M059J (cell line): ENCODE results near the gene B4GALNT3. TPM values are rescaled to one million over a fixed set of nuclear protein-coding genes. Genes with fewer than 3 reads are reported as not detected.
A peak's percentile ranks its signal among the peaks of the same experiment; 100 is the strongest.
"Not testable (repeated sequence)": the region's sequence is repeated elsewhere in the genome, so short reads cannot be mapped to it uniquely, and the experiment has no call there.

Experiments used
- DNase-seq: peaks from one replicate; pipeline ENCODE4 v3.0.0-alpha.2; 2012; ENCODE audit warnings: low read depth
- total RNA-seq: library from RNA; depleted of rRNA; stranded (reverse); fragments of >200 nt; shearing (Covaris generic); gene quantifications from 2 replicates; pipeline ENCODE4 v1.2.3, GENCODE V29; 2014; rRNA removed

The B4GALNT3 gene
- total RNA-seq, result 0.05 and 1.8 TPM in 2 replicates

GRCh38 chr12:459430-460258 is at the start of gene B4GALNT3:
TSS of gene B4GALNT3 (plus strand) at chr12:459939. CDS start at chr12:460377, 438 bp downstream.
- DNase-seq, result peak; percentile 11

- DNase-seq, result no peak
These were observed 44.9 kb upstream of the B4GALNT3 start for GRCh38 chr12:414859-415258.

GRCh38 chr12:418432-418831 is 41.3 kb upstream of the B4GALNT3 start:
- no peak for DNase-seq

- no peak for DNase-seq
These were observed 37.2 kb upstream of the B4GALNT3 start for GRCh38 chr12:422526-422925.

GRCh38 chr12:435737-436136 is 24.0 kb upstream of the B4GALNT3 start:
- not testable (repeated sequence) for DNase-seq

- peak; percentile 55 for DNase-seq
These were observed 17.4 kb upstream of the B4GALNT3 start for GRCh38 chr12:442235-442884.

GRCh38 chr12:447141-447540 is 12.6 kb upstream of the B4GALNT3 start:
- no peak for DNase-seq

- DNase-seq, result no peak
These were observed 10.5 kb upstream of the B4GALNT3 start for GRCh38 chr12:449203-449602.

- no peak for DNase-seq
These were observed 9.3 kb upstream of the B4GALNT3 start for GRCh38 chr12:450438-450837.

GRCh38 chr12:452667-453210 is 7.0 kb upstream of the B4GALNT3 start:
- no peak for DNase-seq

- DNase-seq, result no peak
These were observed 4.9 kb upstream of the B4GALNT3 start for GRCh38 chr12:454833-455232.

- no peak for DNase-seq
These were observed 3.9 kb upstream of the B4GALNT3 start for GRCh38 chr12:455821-456220.

- no peak for DNase-seq
These were observed 2.1 kb upstream of the B4GALNT3 start for GRCh38 chr12:457676-458075.

GRCh38 chr12:459050-459429 is 699 bp upstream of the B4GALNT3 start:
- no peak for DNase-seq

GRCh38 chr12:460261-461230 is 807 bp downstream of the B4GALNT3 start:
- no peak for DNase-seq

GRCh38 chr12:461425-461824 is 1.7 kb downstream of the B4GALNT3 start:
- no peak for DNase-seq

- DNase-seq, result no peak
These were observed 3.4 kb downstream of the B4GALNT3 start for GRCh38 chr12:462936-463705.

GRCh38 chr12:464484-465267 is 4.9 kb downstream of the B4GALNT3 start:
- DNase-seq, result no peak

- DNase-seq, result no peak
These were observed 6.3 kb downstream of the B4GALNT3 start for GRCh38 chr12:466039-466438.

- DNase-seq, result no peak
These were observed 7.0 kb downstream of the B4GALNT3 start for GRCh38 chr12:466762-467161.
